ENCODE data around the gene SCUBE1. TPM values are rescaled to one million over a fixed set of nuclear protein-coding genes. Genes with fewer than 3 reads are reported as not detected.

The SCUBE1 gene
- total RNA-seq, 1 donor from 2014 or later, result 0.91 TPM

DNA sequence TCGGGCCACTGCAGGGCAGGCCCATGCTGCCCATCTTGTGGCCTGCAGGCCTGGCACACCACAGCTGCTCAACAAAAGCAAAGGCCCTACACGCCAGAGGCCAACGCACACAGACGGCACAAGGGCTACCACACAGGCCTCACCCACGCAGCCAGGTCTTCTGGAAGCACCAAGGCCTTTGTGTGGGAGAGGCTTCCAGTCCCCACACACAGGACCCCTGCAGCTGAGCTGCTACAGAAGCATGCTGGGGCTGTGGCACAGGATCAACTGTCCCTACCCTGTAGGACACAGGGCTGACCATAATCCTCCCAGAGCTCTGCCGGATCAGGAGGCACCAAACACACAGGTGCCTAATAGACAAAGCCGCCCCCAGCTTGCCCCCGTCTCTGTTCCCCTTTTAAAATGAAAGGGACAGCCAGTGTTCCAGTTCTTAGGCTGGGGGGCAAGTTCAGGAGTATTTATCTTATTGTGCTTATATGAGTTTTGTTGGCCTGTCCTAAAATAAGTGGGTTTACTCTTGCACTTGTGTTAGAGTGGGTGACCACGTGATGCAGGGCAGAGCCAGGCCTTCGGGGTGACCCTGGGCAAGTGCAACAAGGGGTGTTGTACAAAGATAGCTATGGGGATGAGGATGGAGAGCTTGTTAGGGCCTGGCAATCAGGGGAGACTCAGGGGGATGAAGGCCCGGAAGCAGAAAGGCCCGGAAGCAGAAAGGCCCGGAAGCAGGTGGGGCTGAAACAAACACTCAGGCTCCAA, 161.7 kb downstream of the SCUBE1 start:
- H3K4me3 Mint-ChIP-seq (ENCODE audit: unreplicated experiment), result no peak overlapping the region
- TF ChIP-seq, protein P1, sequence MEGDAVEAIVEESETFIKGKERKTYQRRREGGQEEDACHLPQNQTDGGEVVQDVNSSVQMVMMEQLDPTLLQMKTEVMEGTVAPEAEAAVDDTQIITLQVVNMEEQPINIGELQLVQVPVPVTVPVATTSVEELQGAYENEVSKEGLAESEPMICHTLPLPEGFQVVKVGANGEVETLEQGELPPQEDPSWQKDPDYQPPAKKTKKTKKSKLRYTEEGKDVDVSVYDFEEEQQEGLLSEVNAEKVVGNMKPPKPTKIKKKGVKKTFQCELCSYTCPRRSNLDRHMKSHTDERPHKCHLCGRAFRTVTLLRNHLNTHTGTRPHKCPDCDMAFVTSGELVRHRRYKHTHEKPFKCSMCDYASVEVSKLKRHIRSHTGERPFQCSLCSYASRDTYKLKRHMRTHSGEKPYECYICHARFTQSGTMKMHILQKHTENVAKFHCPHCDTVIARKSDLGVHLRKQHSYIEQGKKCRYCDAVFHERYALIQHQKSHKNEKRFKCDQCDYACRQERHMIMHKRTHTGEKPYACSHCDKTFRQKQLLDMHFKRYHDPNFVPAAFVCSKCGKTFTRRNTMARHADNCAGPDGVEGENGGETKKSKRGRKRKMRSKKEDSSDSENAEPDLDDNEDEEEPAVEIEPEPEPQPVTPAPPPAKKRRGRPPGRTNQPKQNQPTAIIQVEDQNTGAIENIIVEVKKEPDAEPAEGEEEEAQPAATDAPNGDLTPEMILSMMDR (IDR thresholded peaks at IDR 0.05), result no peak
- no peaks in the 10 kb centered on the region for H3K27me3 Mint-ChIP-seq (ENCODE audit: unreplicated experiment)
- H3K36me3 Mint-ChIP-seq (ENCODE audit: unreplicated experiment), result peaks cover 18% of the 10 kb centered on the region
- peaks cover 15% of the 10 kb centered on the region for H3K4me1 Mint-ChIP-seq (ENCODE audit: unreplicated experiment)
- DNase-seq (ENCODE audit: extremely low spot score, unreplicated experiment), result no peak
- H3K27ac Mint-ChIP-seq (ENCODE audit: unreplicated experiment), result no peak overlapping the region
- H3K9me3 Mint-ChIP-seq (ENCODE audit: unreplicated experiment), result no peaks in the 10 kb centered on the region

DNA sequence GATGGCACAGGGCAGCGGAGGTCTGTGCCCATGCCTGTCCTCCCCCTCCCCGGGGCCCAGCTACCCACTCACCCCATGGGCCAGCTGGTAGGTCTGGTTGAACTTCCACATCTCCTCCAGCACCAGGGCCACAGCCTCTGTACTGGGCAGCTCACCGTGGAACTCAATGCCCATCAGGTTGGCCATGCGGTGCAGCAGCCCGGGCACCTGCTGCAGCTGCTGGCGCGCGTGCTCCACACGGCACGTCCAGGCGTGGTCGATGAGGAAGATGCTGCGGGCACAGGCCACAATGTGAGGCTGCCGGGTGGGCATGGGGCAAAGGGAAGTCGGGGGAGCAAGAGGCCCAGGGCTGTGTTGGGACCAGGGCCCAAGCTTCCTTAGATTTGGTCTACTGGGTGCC, 162.5 kb downstream of the SCUBE1 start:
- TF ChIP-seq, protein P1 (IDR thresholded peaks at IDR 0.05), result no peak
- Mint-ChIP-seq H3K27me3 (ENCODE audit: unreplicated experiment) (no peaks in the 10 kb centered on the region), H3K4me1 (ENCODE audit: unreplicated experiment) (peaks cover 12% of the 10 kb centered on the region), H3K4me3 (ENCODE audit: unreplicated experiment) (no peak overlapping the region), H3K27ac (ENCODE audit: unreplicated experiment) (no peak overlapping the region), H3K36me3 (ENCODE audit: unreplicated experiment) (peaks cover 21% of the 10 kb centered on the region), H3K9me3 (ENCODE audit: unreplicated experiment) (no peaks in the 10 kb centered on the region)
- DNase-seq (ENCODE audit: extremely low spot score, unreplicated experiment), result no peak

DNA sequence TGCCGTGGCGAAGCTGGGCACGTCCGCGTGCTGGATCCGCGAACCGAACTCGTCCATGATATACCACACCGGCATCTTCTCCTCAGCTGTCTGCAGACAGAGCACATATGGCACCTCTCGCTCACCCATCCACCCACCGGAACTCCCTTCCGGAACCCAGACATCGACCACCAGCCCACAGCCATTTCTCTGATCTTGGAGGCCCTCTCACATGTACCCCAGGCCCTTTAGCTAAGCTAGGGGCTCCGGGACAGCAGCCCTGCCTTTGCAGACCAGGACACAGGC, 163.3 kb downstream of the SCUBE1 start:
- peaks cover 6% of the 10 kb centered on the region for H3K4me1 Mint-ChIP-seq (ENCODE audit: unreplicated experiment)
- no peak overlapping the region for H3K4me3 Mint-ChIP-seq (ENCODE audit: unreplicated experiment)
- TF ChIP-seq, protein P1 (IDR thresholded peaks at IDR 0.05), result no peak
- DNase-seq (ENCODE audit: extremely low spot score, unreplicated experiment), result no peak
- no peaks in the 10 kb centered on the region for H3K27me3 Mint-ChIP-seq (ENCODE audit: unreplicated experiment)
- H3K27ac Mint-ChIP-seq (ENCODE audit: unreplicated experiment), result no peak overlapping the region
- H3K36me3 Mint-ChIP-seq (ENCODE audit: unreplicated experiment), result peaks cover 21% of the 10 kb centered on the region
- H3K9me3 Mint-ChIP-seq (ENCODE audit: unreplicated experiment), result no peaks in the 10 kb centered on the region

DNA sequence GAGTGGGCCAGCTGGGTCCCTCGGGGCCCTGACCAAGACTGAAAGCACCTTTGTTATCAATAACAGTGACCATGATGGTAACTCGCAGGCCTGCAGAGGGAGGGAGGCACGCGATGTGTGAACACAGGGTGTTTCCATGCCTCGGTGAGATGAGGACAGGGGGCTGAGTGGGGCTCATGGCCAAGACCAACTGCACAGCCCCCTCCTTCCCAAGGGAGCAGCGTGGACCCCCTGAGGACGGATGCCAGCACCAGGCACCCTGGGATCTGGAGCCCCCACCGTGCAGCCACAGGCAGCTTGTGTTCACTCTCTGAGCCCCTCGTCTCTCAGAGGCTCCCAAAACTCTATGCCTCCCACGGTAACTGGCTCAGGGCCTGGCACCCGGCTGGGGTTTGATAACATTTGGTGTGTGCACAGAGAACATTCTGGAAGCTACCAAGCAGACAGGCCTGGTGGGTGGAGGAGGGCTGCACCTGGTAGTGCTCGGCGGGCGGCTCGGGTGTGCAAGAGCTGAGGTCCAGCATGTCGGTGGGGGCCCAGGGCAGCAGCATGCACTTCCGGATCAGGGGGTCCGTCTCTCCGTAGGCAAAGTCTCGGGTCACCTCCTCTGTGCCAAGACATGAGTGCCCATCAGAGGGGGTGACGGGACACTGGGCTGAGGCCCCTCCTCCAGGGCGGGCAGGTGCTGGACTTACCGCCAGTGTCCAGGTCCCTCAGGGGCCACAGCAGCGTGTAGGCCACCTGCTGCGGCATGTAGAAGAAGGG, 163.8 kb downstream of the SCUBE1 start:
- Mint-ChIP-seq H3K4me3 (ENCODE audit: unreplicated experiment) (no peak overlapping the region), H3K4me1 (ENCODE audit: unreplicated experiment) (peaks cover 1% of the 10 kb centered on the region), H3K27ac (ENCODE audit: unreplicated experiment) (no peak overlapping the region), H3K9me3 (ENCODE audit: unreplicated experiment) (no peaks in the 10 kb centered on the region), H3K36me3 (ENCODE audit: unreplicated experiment) (peaks cover 21% of the 10 kb centered on the region), H3K27me3 (ENCODE audit: unreplicated experiment) (no peaks in the 10 kb centered on the region)
- DNase-seq (ENCODE audit: extremely low spot score, unreplicated experiment), result no peak
- TF ChIP-seq, protein P1 (IDR thresholded peaks at IDR 0.05), result no peak

DNA sequence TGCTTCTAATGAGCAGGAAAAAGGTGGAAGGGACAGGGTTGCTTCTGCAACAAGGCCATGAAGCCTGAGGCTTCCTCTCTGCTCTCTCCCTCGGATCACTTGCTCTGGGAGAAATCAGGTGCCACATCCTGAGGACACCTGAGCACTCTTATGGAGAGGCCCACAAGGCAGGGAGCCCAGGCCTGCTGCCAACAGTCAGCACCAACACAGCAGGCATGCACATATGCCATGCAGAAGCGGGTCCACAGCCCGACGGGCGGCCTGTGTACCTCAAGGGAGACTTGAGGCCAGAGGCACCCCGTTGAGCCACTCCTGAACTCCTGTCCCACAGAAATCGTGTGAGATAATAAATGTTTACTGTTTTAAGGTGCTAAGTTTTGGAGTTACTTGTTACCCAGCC, 165.7 kb downstream of the SCUBE1 start:
- Mint-ChIP-seq H3K27me3 (ENCODE audit: unreplicated experiment) (no peaks in the 10 kb centered on the region), H3K27ac (ENCODE audit: unreplicated experiment) (no peak overlapping the region), H3K4me3 (ENCODE audit: unreplicated experiment) (no peak overlapping the region), H3K4me1 (ENCODE audit: unreplicated experiment) (no peaks in the 10 kb centered on the region), H3K36me3 (ENCODE audit: unreplicated experiment) (peaks cover 24% of the 10 kb centered on the region), H3K9me3 (ENCODE audit: unreplicated experiment) (no peaks in the 10 kb centered on the region)
- no peak for DNase-seq (ENCODE audit: extremely low spot score, unreplicated experiment)
- TF ChIP-seq, protein P1 (IDR thresholded peaks at IDR 0.05), result no peak
